HG03378 (cell line): ENCODE data around the gene SORCS1.
A peak's percentile ranks its signal among the peaks of the same experiment; 100 is the strongest.

Source experiments
- ATAC-seq: cut with Tn5 transposase; IDR thresholded peaks from one replicate; pipeline ENCODE4 v1.9.1; 2021; ENCODE audit warnings: mild to moderate bottlenecking, moderate library complexity; ENCODE audit not compliant: unreplicated experiment

Gene SORCS1

DNA sequence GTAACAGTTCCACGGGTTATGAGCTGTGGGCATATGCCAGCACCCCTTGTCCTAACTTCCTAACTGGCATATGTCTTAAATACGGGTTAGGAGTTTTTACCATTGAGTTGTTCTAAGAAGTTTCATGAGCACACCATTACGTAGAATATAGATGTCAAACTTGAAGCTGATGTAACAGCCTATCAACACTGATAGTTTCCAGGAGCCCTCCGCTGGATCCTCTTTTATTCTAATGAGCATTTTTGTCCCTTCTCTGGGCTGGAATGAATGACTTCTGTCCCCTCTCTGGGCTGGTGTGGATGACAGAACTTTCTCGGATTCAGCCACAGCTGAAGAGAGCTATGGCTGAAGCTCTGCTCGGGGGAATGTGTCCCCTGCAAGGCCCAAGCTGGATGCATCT is 256.3 kb downstream of the SORCS1 start:
- no peak for ATAC-seq

DNA sequence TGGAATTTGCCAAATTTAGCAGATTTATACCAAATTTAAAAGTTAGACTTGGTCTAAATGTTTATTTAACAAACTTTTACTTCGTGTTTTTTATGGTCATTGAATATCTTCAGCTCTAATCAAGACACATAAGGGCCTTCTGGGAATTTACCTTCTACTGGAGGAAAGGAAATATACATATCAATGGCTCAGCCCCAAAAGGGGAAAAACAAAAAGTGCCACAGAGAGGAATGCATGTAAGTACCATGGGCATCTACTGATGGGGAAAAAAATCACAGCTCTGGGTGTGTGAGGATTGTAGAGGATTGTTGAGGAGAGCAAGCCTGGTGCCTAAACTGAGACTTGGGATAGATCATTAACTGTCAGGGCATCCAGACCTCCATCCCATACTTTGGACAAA is 260.3 kb downstream of the SORCS1 start:
- no peak for ATAC-seq

- no peak for ATAC-seq
These were observed 261.3 kb downstream of the SORCS1 start for GRCh38 chr10:106903180-106903579.

- ATAC-seq: no peak
These were observed 264.4 kb downstream of the SORCS1 start for GRCh38 chr10:106900016-106900652.

GRCh38 chr10:106898446-106898845 is 266.1 kb downstream of the SORCS1 start:
- ATAC-seq: no peak

GRCh38 chr10:106897719-106898118 is 266.8 kb downstream of the SORCS1 start:
- no peak for ATAC-seq

DNA sequence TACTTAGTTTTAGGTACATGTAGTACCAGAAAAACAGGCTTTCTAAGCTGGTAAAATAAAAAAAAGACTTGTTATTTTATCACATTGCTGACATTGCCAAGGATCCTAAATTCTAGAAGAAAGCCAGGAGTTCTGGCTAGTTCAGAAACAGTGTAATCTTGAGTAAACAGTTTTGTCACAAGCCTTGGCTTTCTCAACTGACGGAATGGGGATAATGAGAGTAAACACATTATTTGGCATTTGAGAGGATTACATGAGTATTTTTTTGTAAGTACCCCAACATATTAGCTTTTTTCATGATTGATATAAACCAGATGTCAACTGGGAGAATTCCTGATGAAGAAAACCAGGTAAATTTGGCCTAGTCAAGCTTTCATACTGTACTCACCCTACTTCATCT is 269.8 kb downstream of the SORCS1 start:
- ATAC-seq: no peak

DNA sequence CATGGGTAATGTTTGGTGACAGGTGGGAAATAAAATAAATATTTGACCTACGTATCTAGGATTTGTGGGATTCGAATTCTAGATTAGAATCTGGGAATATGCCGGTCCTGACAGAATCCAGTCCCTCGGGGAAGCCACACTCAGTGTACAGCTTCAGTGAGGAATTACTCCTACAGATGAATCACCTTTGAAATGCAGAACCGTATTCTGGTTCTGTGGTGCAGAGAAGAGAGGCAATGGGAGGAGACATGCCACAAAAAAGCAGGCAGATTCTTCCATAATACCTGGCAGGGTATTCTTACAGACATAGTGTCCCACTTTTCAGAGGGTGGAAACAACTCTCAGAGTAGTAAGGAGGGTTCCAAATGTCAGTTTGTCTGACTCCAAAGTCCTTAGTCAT is 286.9 kb downstream of the SORCS1 start:
- no peak for ATAC-seq

- ATAC-seq: no peak
These were observed 290.0 kb downstream of the SORCS1 start for GRCh38 chr10:106874604-106874889.

DNA sequence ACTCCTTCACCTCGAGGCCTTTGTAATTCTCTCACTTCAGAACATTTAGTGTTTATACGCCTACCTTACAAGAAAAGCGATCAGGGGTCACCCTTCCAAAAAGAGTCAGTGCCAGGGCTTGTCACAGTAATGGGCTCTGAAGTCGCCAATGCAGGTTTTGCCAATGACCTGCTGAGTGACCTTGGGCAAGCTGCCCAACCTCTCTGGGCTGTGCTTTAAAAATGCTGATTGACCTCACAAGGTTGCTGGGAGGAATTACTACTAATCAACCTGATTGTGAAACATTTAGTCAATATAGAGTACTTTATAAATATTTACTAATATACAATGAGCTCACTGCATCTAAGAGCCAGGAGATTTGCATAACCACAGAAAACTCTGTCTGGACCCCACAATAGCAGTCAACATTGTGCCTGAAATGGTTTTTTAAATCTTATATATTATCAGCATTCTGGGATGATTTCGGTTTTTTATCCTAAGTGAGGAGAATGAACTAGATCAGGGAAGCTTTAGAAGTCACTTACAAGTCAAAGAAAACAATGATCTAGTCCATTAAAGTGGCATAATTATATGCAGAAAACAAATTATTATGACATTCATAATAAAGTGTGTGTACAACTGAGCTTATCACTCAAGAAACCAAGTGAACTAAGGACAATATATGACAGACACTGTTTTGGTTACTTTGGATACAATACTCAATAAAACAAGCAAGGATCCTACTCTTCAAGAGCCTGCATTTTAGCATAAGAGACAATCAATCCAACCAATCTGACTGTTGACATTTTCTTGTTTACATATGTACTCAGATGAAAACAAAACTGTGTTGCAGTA is 290.5 kb downstream of the SORCS1 start:
- ATAC-seq: no peak

DNA sequence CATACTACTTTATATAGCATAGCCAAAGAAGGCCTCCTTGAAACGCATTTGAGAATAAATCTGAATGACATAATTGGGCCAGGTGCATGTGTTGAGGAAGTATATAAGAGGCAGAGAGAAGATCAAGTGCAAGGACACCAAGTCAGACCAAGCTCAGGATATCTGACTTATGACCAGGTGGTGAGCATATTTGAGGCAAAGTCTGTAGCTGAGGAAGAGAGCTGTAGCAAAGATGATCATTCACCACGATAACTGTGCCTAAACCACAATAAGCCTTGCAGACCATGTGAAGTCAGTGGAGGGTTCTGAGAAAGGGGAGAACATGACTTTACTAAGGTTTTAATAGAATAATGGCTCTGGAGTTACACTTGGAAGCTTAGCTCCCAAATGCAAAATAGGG is 292.3 kb downstream of the SORCS1 start:
- peak; percentile 52 for ATAC-seq

- peak; percentile 62 for ATAC-seq
These were observed 298.2 kb downstream of the SORCS1 start for GRCh38 chr10:106866244-106866845.

GRCh38 chr10:106864031-106864430 is 300.5 kb downstream of the SORCS1 start:
- no peak for ATAC-seq

- ATAC-seq: no peak
These were observed 301.0 kb downstream of the SORCS1 start for GRCh38 chr10:106863549-106863948.

- no peak for ATAC-seq
These were observed 304.4 kb downstream of the SORCS1 start for GRCh38 chr10:106859892-106860652.

DNA sequence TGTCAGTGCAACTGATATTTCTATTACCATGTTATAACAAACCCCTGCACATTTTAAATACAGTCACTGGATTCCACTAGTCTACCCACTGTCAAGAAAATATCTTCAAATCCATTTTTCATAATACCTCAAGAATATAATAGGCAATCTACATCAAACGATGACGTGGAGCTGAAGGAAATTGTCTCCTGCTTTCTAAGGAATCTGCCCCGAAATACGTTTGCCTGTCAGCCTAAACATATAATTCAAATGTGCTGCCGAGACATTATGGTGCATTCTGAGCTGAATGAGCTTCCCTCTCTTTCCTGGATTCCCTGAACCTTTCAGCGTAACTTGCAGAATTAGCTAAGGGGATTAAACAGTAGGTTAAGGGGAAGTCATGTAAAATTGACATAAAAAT is 306.8 kb downstream of the SORCS1 start:
- no peak for ATAC-seq

DNA sequence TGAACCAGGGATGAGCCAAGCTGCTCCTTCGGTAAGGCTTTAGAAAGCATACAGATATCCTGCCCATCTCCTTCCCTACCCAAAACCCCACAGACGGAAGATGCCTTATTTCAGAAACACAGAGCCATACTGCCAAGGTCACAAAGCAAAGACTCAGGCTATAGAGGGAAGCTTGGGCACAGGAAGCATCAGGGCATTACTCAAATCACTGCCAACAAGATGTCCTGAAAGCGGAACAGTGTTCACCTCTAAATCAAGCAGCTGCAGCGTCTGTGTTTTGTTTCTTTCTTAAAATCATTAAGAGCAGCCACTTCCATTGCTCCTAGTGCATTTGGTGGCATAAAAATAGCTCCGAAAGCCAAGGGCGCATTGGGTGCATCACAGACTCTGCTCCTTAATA is 307.3 kb downstream of the SORCS1 start:
- ATAC-seq: no peak

- ATAC-seq: peak; percentile 99
These were observed 327.4 kb downstream of the SORCS1 start for GRCh38 chr10:106836933-106837663.

GRCh38 chr10:106832846-106833245 is 331.7 kb downstream of the SORCS1 start:
- ATAC-seq: no peak

GRCh38 chr10:106830471-106830870 is 334.0 kb downstream of the SORCS1 start:
- ATAC-seq: no peak

GRCh38 chr10:106830006-106830405 is 334.5 kb downstream of the SORCS1 start:
- no peak for ATAC-seq
